Esophagus squamous epithelium (tissue), 4 donors: ENCODE measurements around the gene NDUFAF7.

ENCODE experiments used
- CTCF ChIP-seq, 6 experiments: fragments of 450-650 bp in 4 of 6; fragments of 200-600 bp in 2 of 6; sonication (generic) in 2 of 6; IDR thresholded peaks; one replicate each; pipeline ENCODE4 v1.5.1; 2016 to 2019; ENCODE audit warnings: antibody characterized with exemption in 6 of 6, mild to moderate bottlenecking in 4 of 6, moderate library complexity in 4 of 6
- POLR2A ChIP-seq, 4 donors: fragments of 450-650 bp; IDR thresholded peaks; one replicate each; pipeline ENCODE4 v1.6.1; 2017; ENCODE audit warnings: antibody characterized with exemption in 4 of 4, mild to moderate bottlenecking in 4 of 4, moderate library complexity in 3 of 4

GRCh38 chr2:37211939-37212338 lies 19.5 kb upstream of the NDUFAF7 start:
- TF ChIP-seq CTCF (IDR thresholded peaks at IDR 0.05), result no peak
- TF ChIP-seq POLR2A (IDR thresholded peaks at IDR 0.05), result no peak
